ENCODE measurements around the gene EPHA2. TPM values are rescaled to one million over a fixed set of nuclear protein-coding genes. Genes with fewer than 3 reads are reported as not detected.

The EPHA2 gene
- total RNA-seq: 18.2 and 18.5 TPM in 2 replicates

DNA sequence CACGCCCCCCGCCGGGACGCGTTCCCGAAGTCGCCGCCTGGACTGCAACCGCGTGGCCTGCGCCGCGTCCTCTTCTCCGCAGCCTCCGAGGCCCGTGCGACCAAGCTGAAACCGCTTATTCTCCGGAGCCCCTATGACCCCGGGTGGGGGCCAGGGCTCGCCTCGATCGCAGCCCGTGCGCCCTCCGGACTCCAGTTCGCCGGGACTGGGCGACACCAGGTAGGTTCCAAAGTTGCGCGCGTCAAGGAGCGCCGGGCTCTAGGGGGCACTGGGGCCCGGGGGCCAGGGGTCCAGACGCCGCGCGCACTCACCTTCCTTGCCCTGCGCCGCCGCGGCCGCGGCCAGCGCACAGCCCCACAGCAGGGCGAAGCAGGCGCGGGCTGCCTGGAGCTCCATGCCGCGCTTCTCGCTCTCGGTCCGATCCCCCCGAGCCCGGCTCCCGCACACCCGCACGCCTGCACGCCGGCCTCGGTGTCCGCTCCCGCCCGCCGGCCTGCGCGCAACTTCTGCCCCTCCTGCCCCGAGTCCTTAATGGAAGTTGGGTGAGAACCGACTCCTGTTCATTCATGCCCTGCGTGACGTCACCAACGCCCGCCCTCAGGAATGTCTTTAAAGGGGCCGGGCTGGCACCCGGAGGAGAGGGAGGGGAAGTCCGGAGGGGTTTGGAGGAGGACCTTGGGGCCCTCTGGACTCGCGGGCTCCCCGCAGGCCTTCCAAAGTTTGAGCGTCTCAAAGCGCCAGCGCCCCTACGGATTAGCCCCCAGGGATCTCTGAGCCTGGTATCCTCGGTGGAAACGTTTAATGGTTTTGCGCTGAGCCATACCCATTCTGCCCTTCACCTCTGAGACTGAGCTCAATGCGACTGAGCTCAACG, at the start of gene EPHA2:
EPHA2 (minus strand) TSS at position 533 of the 874 bp plus-strand sequence; CDS start at position 396, 137 bp downstream.

Other genes starting within 250 kb of the EPHA2 start
- gene ZBTB17, start 180.0 kb downstream of the EPHA2 start, total RNA-seq: 36.2 and 49.8 TPM in 2 replicates
- gene SRARP, start 151.8 kb downstream of the EPHA2 start, total RNA-seq: not detected in 2 replicates
- gene HSPB7, start 138.0 kb downstream of the EPHA2 start, total RNA-seq: 20.6 and 22.2 TPM in 2 replicates
- 0.16 TPM in 1 of 2 replicates, not detected in the other for gene CLCNKA, start 134.0 kb downstream of the EPHA2 start, total RNA-seq
- 0.24 and 0.32 TPM in 2 replicates for gene CLCNKB, start 112.3 kb downstream of the EPHA2 start, total RNA-seq
- 0.49 and 0.65 TPM in 2 replicates for gene FAM131C, start 82.4 kb downstream of the EPHA2 start, total RNA-seq
- gene ARHGEF19, start 56.6 kb upstream of the EPHA2 start, total RNA-seq: 8.3 and 9.1 TPM in 2 replicates
- 10.7 and 16.2 TPM in 2 replicates for gene CPLANE2, start 81.1 kb upstream of the EPHA2 start, total RNA-seq
- 18.9 and 23.2 TPM in 2 replicates for gene FBXO42, start 196.4 kb upstream of the EPHA2 start, total RNA-seq
- gene SZRD1, start 211.2 kb upstream of the EPHA2 start, total RNA-seq: 80.6 and 90.2 TPM in 2 replicates

All from hair follicle dermal papilla cell (primary cell).